ENCODE results near the gene COPS6.

COPS6 gene

GRCh38 chr7:100087055-100087750, 1.6 kb upstream of the COPS6 start:
- peak; percentile 86 for DNase-seq (ENCODE audit: low read depth)
- TF ChIP-seq CTCF (conservative IDR thresholded peaks at IDR 0.05; ENCODE audit: low read depth, low read length), result no peak
- H3K4me3 ChIP-seq (ENCODE audit: low read depth, low read length), result no peak overlapping the region

GRCh38 chr7:100088095-100088620, 611 bp upstream of the COPS6 start:
- no peak for TF ChIP-seq CTCF (conservative IDR thresholded peaks at IDR 0.05; ENCODE audit: low read depth, low read length)
- H3K4me3 ChIP-seq (ENCODE audit: low read depth, low read length), result peak overlapping the region; percentile 92
- no peak for DNase-seq (ENCODE audit: low read depth)

GRCh38 chr7:100089458-100090196, 858 bp downstream of the COPS6 start:
- no peak for DNase-seq (ENCODE audit: low read depth)

GRCh38 chr7:100090527-100091410, 2.0 kb downstream of the COPS6 start:
- TF ChIP-seq CTCF (conservative IDR thresholded peaks at IDR 0.05; ENCODE audit: low read depth, low read length), result no peak
- H3K4me3 ChIP-seq (ENCODE audit: low read depth, low read length), result no peak overlapping the region
- no peak for DNase-seq (ENCODE audit: low read depth)

More at GRCh38 chr7:100089458-100090196, 858 bp downstream of the COPS6 start:
- peak overlapping the region; percentile 92 for H3K4me3 ChIP-seq (ENCODE audit: low read depth, low read length)
- no peak for TF ChIP-seq CTCF (conservative IDR thresholded peaks at IDR 0.05; ENCODE audit: low read depth, low read length)

- no peak overlapping the region for H3K4me3 ChIP-seq (ENCODE audit: low read depth, low read length)
- no peak for DNase-seq (ENCODE audit: low read depth)
- peak; percentile 20 for TF ChIP-seq CTCF (conservative IDR thresholded peaks at IDR 0.05; ENCODE audit: low read depth, low read length)
Observed at GRCh38 chr7:100091411-100092181, 2.8 kb downstream of the COPS6 start.

- no peak for DNase-seq (ENCODE audit: low read depth)
- H3K4me3 ChIP-seq (ENCODE audit: low read depth, low read length), result no peak overlapping the region
- no peak for TF ChIP-seq CTCF (conservative IDR thresholded peaks at IDR 0.05; ENCODE audit: low read depth, low read length)
Observed at GRCh38 chr7:100093054-100093453, 4.3 kb downstream of the COPS6 start.
